IMR-90 (cell line): ENCODE results near the gene CRYGN.

ENCODE experiments used
- BHLHE40 ChIP-seq: fragments of 150-350 bp; IDR thresholded peaks from 2 replicates; pipeline ENCODE4 v1.6.1; 2016; ENCODE audit warnings: mild to moderate bottlenecking, low read depth, low read length
- CTCF ChIP-seq: conservative IDR thresholded peaks from 2 replicates; pipeline ENCODE4 v1.5.1; 2012; ENCODE audit warnings: mild to moderate bottlenecking, low read depth, low read length, improper control_type of control experiment
- FOS ChIP-seq: fragments of 150-350 bp; IDR thresholded peaks from 2 replicates; pipeline ENCODE4 v1.6.1; 2016; ENCODE audit warnings: low read depth, low read length
- NFE2L2 ChIP-seq: fragments of 150-350 bp; IDR thresholded peaks from 2 replicates; pipeline ENCODE4 v1.6.1; 2016; ENCODE audit warnings: low read depth, mild to moderate bottlenecking, low read length
- POLR2A ChIP-seq: IDR thresholded peaks from 2 replicates; pipeline ENCODE4 v1.6.1; 2012; ENCODE audit warnings: mild to moderate bottlenecking, low read depth, low read length
- RAD21 ChIP-seq: IDR thresholded peaks from 2 replicates; pipeline ENCODE4 v1.6.1; 2012; ENCODE audit warnings: low read length, improper control_type of control experiment
- RFX5 ChIP-seq: IDR thresholded peaks from 2 replicates; pipeline ENCODE4 v1.8.0; 2012; ENCODE audit warnings: low read depth, mild to moderate bottlenecking, low read length, moderate library complexity
- SMC3 ChIP-seq: fragments of 150-350 bp; IDR thresholded peaks from 2 replicates; pipeline ENCODE4 v1.6.1; 2016; ENCODE audit warnings: low read depth, mild to moderate bottlenecking, antibody characterized with exemption, low read length, moderate library complexity
- USF2 ChIP-seq: fragments of 150-350 bp; IDR thresholded peaks from 2 replicates; pipeline ENCODE4 v1.6.1; 2017; ENCODE audit warnings: mild to moderate bottlenecking, antibody characterized with exemption, low read length, low read depth

GRCh38 chr7:151434549-151434948, 5.4 kb downstream of the CRYGN start:
- TF ChIP-seq CTCF, result no peak
- no peak for TF ChIP-seq FOS
- TF ChIP-seq RFX5, result no peak
- no peak for TF ChIP-seq NFE2L2
- TF ChIP-seq POLR2A, result no peak
- TF ChIP-seq RAD21, result no peak
- no peak for TF ChIP-seq BHLHE40
- TF ChIP-seq USF2, result no peak
- TF ChIP-seq SMC3, result no peak
